Calu3 (cell line): Measurements from ENCODE around the gene PAX9. TPM values are rescaled to one million over a fixed set of nuclear protein-coding genes. Genes with fewer than 3 reads are reported as not detected.

Experiments
- BruUV-seq: library from RNA; stranded (reverse); fragments of 400-500 nt; replicated peaks from 2 replicates; lab custom pipeline; 2021; lab: Mats Ljungman, UMichigan
- CTCF ChIA-PET: fragments of 300-600 bp; sonication (Branson Sonifier 250); formaldehyde crosslinking; loops from one replicate; lab custom pipeline; 2022; ENCODE audit warnings: antibody characterized with exemption; lab: Charles Lee
- DNase-seq: peaks from one replicate; pipeline ENCODE4 v3.0.0; 2022
- H3K27ac Mint-ChIP-seq: one replicate; pipeline ENCODE4 v1.8.0; 2022; ENCODE audit warnings: mixed read lengths; ENCODE audit not compliant: unreplicated experiment
- H3K27me3 Mint-ChIP-seq: one replicate; pipeline ENCODE4 v1.8.0; 2022; ENCODE audit warnings: mixed read lengths; ENCODE audit not compliant: unreplicated experiment
- H3K36me3 Mint-ChIP-seq: one replicate; pipeline ENCODE4 v1.8.0; 2022; ENCODE audit warnings: mild to moderate bottlenecking, moderate library complexity, mixed read lengths; ENCODE audit not compliant: insufficient read depth, unreplicated experiment
- H3K4me1 Mint-ChIP-seq: one replicate; pipeline ENCODE4 v1.8.0; 2022; ENCODE audit warnings: mild to moderate bottlenecking, low read depth, mixed read lengths; ENCODE audit not compliant: unreplicated experiment
- H3K4me3 Mint-ChIP-seq: one replicate; pipeline ENCODE4 v1.8.0; 2022; ENCODE audit warnings: mild to moderate bottlenecking, low read depth, moderate library complexity, mixed read lengths; ENCODE audit not compliant: unreplicated experiment
- H3K9me3 Mint-ChIP-seq: one replicate; pipeline ENCODE4 v1.8.0; 2022; ENCODE audit warnings: low read depth, mixed read lengths; ENCODE audit not compliant: unreplicated experiment
- CTCF ChIP-seq: fragments of 200-600 bp; IDR thresholded peaks from one replicate; pipeline ENCODE4 v1.8.0; 2022; ENCODE audit warnings: antibody characterized with exemption; ENCODE audit not compliant: unreplicated experiment
- intact Hi-C: fragments of 100-400 bp; cut with micrococcal nuclease; formaldehyde crosslinking; loops from one replicate; pipeline ENCODE4 v1.10.0; 2022; ENCODE audit not compliant: unreplicated experiment
- total RNA-seq: library from RNA; stranded (reverse); gene quantifications from 2 replicates; pipeline ENCODE4 v1.2.3, GENCODE V29; 2022

Gene PAX9
- total RNA-seq, 1 experiment from 2014 or later = 4.5 TPM

- peak; percentile 55 for TF ChIP-seq CTCF
- Mint-ChIP-seq H3K36me3 (peaks cover 8% of the 10 kb centered on the region), H3K27ac (no peak overlapping the region), H3K27me3 (peaks cover 44% of the 10 kb centered on the region), H3K4me1 (no peaks in the 10 kb centered on the region), H3K4me3 (peak overlapping the region; percentile 79), H3K9me3 (no peaks in the 10 kb centered on the region)
- BruUV-seq = no TSS peak
- intact Hi-C loops = loop anchor here (1.0 to 5.0 kb wide), 4 partner anchors 294 to 503 kb away; no protein-coding TSS in a partner anchor
- peak; percentile 63 for DNase-seq
- CTCF ChIA-PET = interaction anchor here (0.6 to 3.5 kb wide), 5 partner anchors 8 to 501 kb away, joined by 4 to 36 read pairs (median 8); no protein-coding TSS in a partner anchor
Observed at GRCh38 chr14:36647824-36648753, 13.6 kb upstream of the PAX9 start.

GRCh38 chr14:36649872-36650650 is 11.6 kb upstream of the PAX9 start:
- BruUV-seq = no TSS peak
- peaks cover 8% of the 10 kb centered on the region for H3K36me3 Mint-ChIP-seq
- DNase-seq = no peak
- no peaks in the 10 kb centered on the region for H3K9me3 Mint-ChIP-seq
- peaks cover 1% of the 10 kb centered on the region for H3K4me1 Mint-ChIP-seq
- intact Hi-C loops = loop anchor here (2.0 to 5.0 kb wide), 3 partner anchors 472 to 501 kb away; no protein-coding TSS in a partner anchor
- TF ChIP-seq CTCF = no peak
- peaks cover 47% of the 10 kb centered on the region for H3K27me3 Mint-ChIP-seq
- no peak overlapping the region for H3K27ac Mint-ChIP-seq
- H3K4me3 Mint-ChIP-seq = no peak overlapping the region
- CTCF ChIA-PET = interaction anchor here (3.5 kb wide), 1 partner anchor 292 kb away, joined by 36 read pairs; no protein-coding TSS in a partner anchor

GRCh38 chr14:36652542-36653201 is 9.0 kb upstream of the PAX9 start:
- intact Hi-C loops = no loop called here
- H3K27ac Mint-ChIP-seq = no peak overlapping the region
- H3K4me3 Mint-ChIP-seq = no peak overlapping the region
- BruUV-seq = no TSS peak
- H3K4me1 Mint-ChIP-seq = peaks cover 12% of the 10 kb centered on the region
- no peak for TF ChIP-seq CTCF
- CTCF ChIA-PET = interaction anchor here (0.6 kb wide), 1 partner anchor 1979 kb away, joined by 6 read pairs; no protein-coding TSS in a partner anchor
- peaks cover 5% of the 10 kb centered on the region for H3K36me3 Mint-ChIP-seq
- no peaks in the 10 kb centered on the region for H3K9me3 Mint-ChIP-seq
- no peak for DNase-seq
- peaks cover 43% of the 10 kb centered on the region for H3K27me3 Mint-ChIP-seq

GRCh38 chr14:36653413-36653812 is 8.2 kb upstream of the PAX9 start:
- H3K4me3 Mint-ChIP-seq = no peak overlapping the region
- no peak for TF ChIP-seq CTCF
- CTCF ChIA-PET = no interaction called here
- intact Hi-C loops = no loop called here
- BruUV-seq = no TSS peak
- no peak for DNase-seq
- no peaks in the 10 kb centered on the region for H3K9me3 Mint-ChIP-seq
- H3K27ac Mint-ChIP-seq = no peak overlapping the region
- H3K4me1 Mint-ChIP-seq = peaks cover 12% of the 10 kb centered on the region
- no peaks in the 10 kb centered on the region for H3K36me3 Mint-ChIP-seq
- H3K27me3 Mint-ChIP-seq = peaks cover 51% of the 10 kb centered on the region
